ENCODE results near the gene KRT32.

DNA sequence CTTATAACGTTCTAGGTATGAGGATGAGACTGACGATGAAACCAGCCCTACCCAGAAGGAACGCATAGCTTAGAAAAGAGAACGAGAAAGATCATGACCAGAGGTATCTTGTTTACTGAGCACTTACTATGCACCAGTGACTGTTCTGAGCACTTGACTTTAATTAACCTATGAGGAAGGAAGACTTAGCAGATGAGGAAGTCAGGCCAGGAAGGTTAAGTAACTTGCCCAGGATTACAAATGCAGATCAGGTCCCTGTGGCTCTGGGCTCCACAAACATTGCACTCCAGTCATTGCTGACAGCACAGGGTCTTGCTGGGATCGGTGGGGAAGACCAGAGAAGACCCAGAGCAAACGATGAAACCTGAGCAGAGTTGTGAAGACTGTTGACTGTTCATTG is 31.1 kb upstream of the KRT32 start:
- TF ChIP-seq EZH2phosphoT487 (IDR thresholded peaks at IDR 0.05; ENCODE audit: insufficient read depth, low read depth): no peak
- TF ChIP-seq EZH2 (IDR thresholded peaks at IDR 0.05; ENCODE audit: insufficient read depth, poor library complexity, severe bottlenecking): no peak

Data from GM23248 (cell line).